ENCODE measurements around the gene MED17.

MED17 gene

GRCh38 chr11:93849751-93850593, 65.9 kb downstream of the MED17 start:
- DNase-seq (ENCODE audit: low read depth): peak; percentile 6

GRCh38 chr11:93850594-93851018, 66.5 kb downstream of the MED17 start, which contains the start of gene VSTM5:
Gene VSTM5, minus strand, starts transcription at chr11:93850618. Its CDS starts 116 bp downstream, at chr11:93850502.
- DNase-seq (ENCODE audit: low read depth): no peak

DNA sequence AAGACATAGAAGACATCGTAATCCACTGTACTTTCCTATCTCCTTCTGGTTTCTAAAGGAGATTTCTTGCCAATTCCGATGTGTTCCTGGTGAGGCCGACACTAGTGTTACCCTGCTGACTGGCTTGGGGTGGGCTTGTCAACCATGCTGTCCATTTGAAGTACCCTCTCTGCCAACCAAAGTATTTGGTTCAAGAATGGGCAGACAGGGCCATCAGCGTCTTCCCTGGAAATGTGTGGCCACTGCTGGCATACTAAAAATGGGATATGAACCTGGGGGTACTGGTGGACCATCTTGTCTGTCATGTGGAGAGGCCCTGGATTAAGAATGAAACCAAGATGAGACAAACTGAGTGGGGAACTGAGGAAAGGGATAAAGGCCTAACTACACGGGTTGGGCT, 68.2 kb downstream of the MED17 start:
- no peak for DNase-seq (ENCODE audit: low read depth)

DNA sequence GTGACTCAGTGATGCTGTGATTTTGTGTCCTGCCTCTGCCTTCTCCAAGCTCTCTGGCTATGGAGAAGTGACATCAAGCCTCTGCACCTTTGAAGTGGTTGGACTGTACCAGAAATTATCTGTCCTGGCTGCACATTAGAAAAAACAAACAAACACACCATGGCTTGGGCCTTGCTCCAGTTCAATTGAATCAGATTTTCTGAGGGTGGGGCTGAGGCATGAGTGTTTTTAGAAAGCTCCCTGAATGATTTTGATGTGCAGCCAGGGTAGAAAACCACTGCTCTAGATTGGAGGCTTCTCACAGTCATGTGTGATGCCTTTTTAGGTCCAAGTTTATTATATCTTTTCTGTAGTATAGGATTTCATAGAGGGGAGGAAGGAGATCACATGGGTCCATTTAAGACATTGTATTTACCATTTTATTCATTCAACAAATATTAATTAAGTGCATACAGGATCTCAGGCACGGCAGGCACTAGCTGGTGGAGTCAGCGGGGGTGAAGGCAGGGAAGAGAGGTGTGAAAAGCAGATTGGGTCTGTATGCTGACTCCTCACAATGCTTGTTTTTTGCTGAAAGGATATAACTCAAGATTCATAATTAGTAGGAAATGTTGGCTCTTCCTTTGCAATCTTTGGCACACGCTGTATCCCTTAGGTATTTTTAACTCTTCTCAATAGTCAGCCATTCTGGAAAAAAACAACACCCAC, 73.5 kb downstream of the MED17 start:
- DNase-seq (ENCODE audit: low read depth): no peak

DNA sequence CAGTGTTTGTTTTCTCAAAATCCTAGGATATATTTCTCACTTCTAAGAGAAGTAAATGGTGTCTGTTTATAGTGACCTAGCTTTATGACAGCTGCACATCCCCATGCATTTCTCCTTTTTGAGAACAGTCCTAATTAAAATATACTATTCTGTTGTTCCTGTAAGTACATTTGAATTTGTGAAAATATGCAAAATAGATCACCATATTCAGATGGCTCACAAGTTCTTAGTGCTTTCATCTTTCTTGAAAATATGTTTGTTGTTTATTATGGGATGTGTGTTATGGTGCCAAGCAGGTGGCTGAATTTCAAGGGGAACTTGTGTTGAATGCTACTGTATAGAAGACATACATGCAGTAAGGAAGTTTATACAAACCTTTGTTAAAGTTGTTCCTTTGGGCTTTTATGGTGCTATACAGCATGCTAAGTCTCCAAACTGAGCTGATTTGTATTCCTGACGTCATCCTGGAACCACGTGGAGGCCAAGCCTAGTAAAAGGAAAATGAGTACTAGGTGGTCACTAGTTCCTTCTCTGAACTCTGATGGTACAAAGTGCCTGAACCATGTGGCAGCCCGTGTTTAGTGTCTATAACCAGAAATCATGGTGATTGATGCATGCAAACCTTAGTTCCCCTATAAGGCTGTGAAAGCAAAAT, 74.2 kb downstream of the MED17 start:
- DNase-seq (ENCODE audit: low read depth): no peak

DNA sequence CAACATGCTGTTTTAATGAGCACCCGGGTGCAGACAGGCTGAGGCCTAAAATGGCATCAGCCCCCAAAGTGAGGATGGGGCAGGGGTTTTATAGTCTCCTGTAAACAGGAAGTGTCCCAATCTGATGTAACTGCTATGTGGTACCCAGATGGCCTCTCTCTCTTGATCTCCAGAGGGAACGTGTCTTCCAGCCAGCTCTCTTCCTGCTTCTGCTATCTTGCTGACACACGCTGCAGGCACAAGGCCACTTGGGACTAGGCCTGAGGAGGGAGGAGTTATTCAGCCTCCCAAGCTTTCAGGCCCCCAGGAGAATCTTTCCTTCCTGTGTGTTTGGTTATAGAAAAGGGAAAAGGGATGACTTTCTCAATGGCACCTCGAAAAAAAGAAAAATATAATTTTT, 77.7 kb downstream of the MED17 start:
- DNase-seq (ENCODE audit: low read depth): no peak

Measured in fibroblast of the conjunctiva (primary cell).